Activated T-cell treated with anti-CD3 and anti-CD28 coated beads, Interleukin-2, amount 50 U/mL, for 48 hours (primary cell): ENCODE results near the gene ZNF467.

ENCODE experiments used
- DNase-seq, 2 experiments: peaks; one replicate each; pipeline ENCODE4 v3.0.0-alpha.2; 2020

ZNF467 gene

DNA sequence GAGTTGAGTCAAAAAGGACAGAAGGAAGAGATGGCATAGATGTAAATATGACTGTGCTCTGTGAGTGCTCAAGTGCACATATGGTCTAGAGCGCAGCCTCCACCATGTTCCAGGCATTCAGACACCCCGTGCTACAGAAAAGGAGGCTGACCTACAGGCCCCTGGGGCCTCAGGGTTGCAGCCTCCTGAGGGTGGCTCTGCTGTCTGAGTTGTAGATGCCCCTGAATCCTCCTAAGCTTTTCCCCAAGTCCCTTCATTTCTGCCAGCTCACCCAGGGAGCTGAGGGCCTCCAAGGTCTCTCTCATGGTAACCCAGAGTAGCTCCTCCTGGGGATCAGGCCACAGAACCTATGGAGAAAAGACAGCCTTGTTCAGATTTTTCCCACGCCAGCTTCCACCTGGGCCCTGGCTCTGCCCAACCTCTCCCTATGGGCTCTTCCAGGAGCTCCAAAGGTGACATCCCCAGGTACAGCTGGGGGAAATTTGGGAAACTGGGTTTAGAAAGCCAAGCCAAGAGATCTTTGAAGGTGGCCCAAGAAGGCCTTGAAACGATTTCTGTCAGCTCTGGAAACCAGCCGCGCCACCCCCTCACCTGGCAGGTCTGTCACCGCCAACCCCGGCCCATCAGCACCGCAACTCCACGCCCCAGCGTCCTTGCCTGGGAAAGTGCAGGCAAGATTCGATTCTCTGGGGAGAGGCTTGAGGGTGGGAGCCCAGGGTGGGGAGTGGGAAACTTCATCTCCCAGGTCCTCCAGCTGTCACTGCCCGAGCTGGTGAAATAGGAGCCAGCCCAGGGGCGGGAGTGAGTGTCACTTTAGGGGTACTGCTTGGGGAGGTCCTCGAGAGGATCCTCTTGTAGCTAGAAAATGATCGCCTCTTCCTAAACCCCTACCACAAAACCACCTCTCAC lies 2.4 kb downstream of the ZNF467 start:
- peak in 1 of 2 experiments; percentile 38 for DNase-seq

DNA sequence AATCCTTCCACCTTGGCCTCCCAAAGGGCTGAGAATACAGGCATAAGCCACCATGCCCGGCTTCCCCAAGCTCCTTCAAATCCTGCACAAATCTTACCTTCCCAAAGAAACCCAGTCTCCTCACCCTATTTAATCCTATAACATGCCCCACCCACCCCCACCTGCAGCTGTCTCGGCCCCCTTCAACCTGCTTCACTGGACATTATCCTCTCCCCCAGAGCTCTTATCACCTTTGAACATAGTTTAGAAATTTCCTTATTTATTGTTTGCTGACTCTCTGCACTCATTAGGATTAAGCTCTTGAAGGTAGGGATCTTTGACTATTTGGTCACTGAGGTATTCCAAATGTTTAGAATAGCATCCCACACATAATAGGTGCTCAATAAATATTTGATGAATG lies 3.5 kb downstream of the ZNF467 start:
- DNase-seq: no peak

DNA sequence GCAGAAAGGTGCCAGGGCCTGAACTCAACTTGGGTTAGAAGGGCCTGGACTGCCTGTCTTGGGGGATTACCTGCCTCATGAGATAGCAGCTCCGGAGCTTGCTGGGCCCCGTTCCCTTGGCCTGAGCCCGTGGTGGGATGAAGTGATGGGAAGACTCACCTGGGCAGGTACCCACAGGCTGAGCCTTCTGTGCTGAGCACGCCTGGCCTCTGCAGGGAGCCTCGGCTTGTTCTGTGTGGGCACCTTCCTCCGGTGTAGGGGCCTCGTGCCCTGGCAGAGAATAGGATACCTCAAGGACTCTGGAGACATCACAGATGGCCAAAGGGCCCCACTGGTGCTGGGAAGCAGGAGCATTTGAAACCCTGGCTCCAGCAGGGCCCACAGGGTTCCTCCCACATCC lies 4.5 kb downstream of the ZNF467 start:
- DNase-seq: no peak

DNA sequence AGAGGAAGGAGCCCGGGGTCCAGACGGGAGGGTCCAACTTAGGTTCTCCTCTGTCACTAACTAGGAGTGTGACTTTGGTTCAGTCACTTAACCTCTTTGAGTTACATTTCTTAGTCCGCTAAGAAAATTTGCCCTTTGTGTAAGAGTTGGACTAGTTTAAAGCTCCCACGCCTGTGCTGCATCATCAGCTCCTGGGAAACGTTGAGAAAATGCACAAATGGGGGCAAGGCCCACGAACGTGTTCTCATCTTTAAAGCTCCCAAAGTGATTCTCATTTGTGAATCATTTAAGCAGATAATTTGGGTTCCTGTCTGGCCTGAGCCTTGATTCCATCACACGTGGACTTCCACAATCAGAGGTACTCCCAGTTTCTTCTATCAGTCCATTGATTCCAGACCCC lies 6.3 kb downstream of the ZNF467 start:
- no peak for DNase-seq

DNA sequence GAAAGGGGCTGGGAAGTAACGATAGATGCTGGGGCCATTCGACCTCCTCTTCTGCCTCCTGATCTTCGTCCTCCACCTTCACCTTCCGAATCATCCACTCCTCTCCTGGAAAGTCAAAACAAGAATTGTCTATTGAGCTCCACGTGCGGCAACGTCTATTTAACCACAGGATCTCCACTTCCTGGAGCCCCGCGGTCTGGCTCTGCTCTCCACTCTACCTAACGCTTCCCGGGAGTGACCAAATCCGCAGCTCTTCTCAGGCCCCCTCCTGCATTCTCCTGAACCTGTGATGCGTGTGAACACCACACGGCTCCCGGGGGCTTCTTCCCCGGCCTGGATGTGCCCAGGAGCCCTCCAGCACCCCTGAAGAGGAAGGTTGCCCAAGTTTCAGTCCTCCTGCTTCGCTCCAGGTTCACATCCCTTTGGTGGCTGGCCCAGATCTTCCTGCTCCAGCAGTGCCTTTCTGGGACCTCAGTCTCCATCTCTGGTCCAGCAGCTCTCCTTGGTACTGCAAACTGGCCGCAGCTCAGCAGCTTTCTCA lies 7.2 kb downstream of the ZNF467 start:
- DNase-seq: no peak

DNA sequence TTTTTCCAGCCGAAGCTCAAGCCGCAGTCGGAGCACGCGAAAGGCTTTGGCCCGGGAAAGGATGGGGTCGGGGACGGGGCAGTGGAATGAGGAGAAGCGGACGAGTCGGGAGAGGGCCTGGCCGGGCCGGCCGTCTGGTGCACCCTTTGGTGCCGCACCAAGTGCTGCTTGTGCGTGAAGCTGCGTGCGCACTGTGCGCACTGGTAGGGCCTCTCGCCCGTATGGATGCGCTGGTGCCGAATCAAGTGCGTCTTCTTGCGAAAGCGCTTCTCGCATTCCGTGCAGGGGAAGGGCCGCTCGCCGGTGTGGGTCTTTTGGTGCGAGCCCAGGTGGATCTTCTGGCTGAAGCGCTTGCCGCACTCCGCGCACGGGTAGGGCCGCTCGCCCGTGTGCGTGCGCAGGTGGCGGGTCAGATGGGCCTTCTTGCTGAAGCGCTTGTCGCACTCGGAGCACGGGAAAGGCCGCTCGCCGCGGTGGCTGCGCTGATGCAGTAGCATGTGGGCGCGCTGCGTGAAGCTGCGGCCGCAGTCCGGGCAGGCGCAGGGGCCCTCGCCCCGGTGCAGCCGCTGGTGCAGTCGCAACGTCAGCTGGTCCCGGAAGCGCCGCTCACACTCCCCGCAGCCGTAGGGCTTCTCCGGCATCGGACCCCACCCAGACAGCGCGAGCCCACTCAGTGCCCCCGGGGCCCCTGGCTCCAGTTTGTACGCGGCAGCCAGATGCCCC lies 7.8 kb downstream of the ZNF467 start:
- no peak for DNase-seq

DNA sequence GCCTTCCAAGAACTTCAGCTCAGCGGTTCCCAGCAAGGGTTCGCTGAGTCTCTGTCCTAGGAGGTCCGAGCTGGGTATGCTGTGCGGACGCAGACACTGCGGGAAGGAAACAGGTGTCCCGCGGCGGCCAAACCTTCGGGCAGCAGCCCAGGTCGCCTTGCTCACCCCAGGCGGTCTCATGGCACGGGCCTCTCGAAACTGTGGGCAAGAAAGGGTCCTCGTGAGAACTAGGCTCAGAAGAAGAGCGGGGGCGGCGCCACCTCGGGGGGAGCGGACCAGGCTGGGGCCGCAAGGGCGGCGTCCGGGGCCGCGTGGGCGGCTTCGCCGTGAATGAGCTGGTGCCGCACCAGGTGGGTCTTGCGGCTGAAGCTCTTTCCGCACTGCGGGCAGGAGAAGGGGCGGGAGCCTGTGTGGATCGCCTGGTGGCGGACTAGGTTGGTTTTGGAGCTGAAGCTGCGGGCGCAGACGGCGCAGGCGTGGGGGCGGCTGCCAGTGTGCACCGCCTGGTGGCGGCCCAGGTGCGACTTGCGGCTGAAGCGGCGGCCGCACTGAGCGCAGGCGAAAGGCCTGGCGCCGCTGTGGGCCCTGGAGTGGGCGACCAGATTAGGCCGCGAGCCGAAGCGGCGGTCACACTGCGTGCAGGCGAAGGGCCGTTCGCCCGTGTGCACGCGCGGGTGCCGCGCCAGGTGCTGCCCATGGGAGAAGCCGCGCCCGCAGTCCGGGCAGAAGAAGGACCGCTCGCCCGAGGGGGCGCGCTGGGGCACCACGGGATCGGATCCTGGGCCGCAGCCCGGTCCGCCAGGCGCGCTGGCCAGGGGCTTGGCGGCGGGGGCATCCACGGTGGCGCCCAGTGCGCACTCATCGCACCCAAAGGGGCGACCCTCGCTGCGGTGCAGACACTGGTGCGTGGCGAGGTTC lies 8.6 kb downstream of the ZNF467 start:
- no peak for DNase-seq

DNA sequence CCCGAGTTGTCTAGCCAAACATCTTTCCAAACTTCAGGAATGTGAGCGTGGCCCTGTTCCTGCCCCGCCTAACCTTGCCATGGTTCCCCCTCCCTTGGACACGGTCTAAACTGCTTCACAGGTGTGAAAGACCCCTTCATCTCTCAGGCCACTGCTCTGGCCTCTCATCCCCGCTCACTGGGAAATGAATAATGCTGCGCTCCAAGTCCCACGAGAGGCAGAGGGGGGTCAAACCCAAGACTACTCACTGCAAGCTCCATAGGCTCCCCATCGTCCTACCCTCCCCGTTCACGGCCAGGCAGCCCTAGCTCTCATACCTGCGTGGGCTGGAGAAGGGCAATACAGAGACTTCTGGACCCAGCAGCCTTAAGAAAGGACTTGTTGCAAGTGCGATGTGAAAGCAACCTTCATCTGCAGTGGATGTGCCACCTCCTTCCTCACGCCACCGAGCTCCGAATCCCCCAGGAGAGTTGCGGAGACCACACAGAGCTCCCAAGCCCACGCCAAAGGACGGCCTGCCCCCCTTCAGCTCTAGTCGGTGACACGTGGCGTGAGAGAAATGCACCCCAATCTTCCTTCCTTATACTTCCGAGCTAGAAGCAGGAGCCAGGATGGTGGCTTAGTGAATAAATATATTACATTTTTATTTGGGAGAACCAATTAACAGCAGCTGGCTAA lies 9.7 kb downstream of the ZNF467 start:
- no peak for DNase-seq

DNA sequence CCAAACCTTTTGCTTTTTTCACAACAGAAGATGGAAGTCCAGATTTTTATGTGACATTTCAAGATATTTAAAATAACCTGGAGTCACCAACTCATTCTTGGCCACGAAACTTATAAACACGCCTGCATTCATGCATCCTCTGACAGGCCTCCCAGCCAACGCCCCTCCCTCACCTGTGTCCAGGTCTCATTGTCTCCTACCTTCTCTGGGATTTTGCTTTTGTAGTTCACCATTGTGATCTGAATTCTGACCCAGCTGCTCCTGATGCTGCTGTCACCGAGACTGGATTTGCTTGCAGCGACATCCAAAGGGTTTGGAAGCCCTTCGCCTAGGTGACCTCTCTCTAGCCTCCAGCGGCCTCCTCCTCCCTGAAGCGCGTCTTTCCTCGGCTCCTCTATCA lies 10.8 kb downstream of the ZNF467 start:
- no peak for DNase-seq

DNA sequence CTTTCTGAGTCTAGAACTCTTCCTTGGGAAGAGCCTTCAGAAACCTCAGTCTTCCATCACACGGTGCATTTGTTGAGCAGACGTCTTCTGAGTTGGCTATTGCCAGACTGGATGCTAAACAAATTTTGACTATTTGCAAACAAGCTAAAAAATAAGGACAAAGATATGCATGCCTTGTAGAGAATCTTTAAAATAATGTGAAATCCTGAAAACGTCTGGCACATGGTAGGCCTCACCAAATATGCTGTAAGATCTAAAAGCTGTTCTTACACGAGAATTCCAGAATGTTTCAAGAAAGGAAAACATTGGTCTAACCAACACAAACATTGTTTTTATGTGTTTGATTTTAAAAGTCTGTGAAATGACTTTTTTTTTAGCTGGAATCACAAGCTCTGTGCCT lies 11.3 kb downstream of the ZNF467 start:
- no peak for DNase-seq

DNA sequence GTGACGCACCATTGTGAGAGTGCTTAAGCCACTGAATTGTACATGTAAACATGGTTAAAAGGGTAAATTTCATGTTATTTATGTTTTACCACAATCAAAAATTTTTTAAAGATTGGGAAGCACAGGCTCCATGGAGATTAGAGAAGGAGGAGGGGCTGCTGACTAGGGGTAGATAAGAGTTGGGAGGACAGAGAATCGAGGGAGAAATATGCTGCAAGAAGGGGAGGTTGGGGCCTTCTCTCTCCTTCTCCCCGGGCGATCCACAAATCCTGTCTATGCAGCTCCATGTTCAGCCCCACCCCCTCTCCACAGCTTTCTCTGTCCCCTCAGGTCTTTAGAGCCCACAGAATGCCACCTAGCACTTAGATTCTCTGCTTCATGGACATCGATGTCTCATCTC lies 12.1 kb downstream of the ZNF467 start:
- DNase-seq: no peak

DNA sequence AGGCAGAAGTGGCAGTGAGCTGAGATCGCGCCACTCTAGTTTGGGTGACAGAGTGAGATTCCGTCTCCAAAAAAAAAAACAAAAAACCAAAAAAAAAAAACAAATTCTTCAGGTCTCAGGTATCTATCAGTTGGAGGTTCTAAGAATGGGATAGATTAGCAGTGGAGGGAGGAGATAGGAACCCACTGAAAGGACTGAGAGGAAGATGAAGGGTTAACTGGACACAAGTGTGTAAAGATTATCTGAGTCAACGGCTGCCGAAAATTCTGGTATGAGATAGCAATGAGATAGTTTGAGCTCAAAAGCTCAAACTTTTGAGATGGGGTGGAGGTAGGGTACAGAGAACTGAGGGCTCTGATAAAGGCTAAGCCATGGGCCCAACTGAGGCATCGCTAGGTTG lies 12.8 kb downstream of the ZNF467 start:
- DNase-seq: no peak

DNA sequence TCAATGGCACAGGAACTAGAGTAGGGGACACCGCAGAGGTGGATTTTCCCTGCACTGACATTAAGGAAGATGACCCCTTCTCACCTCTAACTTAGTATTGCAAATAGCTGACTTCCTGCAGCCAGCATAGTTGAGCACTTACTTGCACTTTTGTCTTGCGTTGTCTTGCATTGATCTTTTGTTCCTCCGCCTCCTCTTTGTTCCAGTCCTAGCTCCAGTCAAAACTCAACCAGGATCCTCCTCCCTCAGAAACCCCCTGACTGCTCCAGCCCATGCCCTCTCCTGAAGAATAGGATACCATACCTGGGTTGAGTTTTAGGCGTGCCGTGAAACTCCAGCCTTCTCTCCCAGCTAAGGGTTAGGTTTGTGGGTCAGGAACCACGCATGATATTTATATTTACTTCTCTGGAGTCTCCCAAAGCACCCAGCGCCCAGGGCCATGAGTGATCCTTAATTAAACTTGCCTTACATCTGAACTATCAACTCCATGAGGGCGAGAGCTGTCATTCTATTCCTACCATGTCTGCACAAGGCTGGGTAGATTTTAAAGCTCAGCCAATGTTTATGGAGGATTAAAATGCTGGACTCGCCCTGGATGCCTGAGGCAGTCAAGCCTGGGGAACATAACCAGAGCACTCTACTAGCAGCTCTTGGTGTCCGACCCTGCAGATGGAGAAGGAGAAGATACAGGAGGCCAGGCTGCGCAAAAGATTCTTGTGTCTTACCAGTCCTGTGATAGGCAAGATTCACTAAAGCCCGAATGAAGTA lies 14.1 kb downstream of the ZNF467 start:
- DNase-seq: no peak

DNA sequence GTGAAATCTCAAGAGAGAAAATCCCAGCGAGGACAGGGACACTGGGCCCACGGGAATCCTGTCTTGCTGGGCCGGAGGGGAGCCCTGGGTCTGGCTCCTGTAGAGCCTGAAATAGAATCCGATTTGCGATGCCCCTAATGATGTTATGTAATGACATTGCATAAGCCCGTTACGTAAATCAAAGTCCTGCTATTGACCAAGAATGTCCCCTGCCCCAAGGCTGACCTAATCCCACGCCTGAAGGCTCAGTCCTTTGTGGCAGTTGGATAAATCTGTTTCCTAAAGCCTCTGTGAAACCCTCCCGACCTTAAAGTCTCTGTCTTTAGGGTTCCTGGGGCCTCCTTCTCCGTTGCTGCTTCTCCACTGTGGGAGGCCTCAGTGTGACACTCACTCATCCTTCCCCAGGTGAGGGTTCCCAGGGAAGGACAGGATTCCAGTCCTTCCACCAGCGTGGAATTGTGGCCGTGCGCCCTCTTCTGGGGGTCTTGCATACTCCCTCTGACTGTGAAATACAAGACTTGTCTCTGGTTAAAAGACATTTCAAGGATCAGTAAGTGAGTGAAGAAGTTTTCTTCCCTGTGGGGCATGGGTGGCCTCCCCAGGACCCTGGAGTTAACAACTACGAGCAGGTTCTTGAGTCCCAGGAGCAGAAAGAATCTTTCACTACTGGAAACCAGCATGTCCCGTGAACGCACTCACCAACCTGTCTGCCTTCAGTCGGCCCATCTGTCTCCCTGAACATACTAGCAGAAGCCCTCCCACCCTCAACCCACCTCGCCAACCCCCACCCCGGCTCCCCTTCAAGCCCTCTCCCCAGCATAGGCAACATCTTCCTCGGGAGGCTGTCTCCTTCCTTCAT lies 19.8 kb downstream of the ZNF467 start:
- DNase-seq: no peak

DNA sequence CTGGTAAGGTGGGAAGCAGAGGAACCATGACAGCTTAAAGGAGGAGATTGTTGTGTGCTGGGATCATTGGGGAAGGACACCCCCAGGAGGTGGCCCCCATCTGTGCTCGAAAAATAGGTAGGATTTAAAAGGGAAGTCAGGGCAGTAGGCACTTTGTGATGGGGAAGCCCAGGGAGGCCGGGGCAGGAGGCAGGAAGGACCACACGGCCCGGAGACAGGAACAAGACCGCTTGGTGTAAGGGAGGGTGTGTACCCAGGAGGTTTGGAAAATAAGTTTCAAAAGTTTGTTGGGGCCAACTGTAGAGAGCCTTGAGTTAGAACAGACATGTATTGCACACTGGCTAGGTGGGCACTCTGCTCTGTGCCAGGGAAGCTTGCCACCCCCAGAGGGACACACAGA lies 20.7 kb downstream of the ZNF467 start:
- DNase-seq: no peak

DNA sequence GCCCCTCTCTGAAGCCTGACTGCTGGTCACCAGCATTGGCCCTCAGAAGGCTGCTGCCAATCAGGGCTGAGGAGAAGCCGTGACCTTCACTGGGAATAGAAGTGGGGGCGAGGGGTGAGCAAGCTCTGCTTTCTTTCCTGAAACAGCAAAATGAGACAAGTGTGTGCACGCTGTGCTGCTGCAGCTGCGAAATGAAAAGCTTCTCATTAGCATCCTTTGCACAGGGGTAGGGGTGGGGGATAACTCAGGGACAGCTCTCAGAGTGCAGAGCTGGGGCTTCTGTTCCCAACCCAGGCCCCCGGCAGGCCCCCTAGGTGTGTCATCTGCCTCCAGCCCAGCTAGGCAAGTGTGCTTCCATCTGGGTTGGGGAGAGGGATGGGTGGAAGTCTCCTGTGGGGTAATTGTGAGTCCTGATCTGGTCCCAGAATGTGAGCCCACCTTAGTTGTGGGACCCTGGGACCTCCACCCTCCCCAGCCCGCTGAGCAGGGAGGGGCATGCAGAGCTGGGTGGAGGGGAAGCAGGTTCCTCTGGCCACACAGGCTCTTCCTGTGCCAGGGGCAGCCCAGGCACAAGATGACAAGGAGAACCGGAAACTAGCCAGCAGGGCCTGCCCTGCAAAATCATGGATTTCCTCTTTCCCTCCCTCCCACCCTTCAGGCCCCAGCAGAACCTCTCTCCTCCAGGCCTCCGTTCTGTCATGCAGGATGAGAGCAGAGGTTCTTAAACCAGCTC lies 22.2 kb downstream of the ZNF467 start:
- DNase-seq: no peak

DNA sequence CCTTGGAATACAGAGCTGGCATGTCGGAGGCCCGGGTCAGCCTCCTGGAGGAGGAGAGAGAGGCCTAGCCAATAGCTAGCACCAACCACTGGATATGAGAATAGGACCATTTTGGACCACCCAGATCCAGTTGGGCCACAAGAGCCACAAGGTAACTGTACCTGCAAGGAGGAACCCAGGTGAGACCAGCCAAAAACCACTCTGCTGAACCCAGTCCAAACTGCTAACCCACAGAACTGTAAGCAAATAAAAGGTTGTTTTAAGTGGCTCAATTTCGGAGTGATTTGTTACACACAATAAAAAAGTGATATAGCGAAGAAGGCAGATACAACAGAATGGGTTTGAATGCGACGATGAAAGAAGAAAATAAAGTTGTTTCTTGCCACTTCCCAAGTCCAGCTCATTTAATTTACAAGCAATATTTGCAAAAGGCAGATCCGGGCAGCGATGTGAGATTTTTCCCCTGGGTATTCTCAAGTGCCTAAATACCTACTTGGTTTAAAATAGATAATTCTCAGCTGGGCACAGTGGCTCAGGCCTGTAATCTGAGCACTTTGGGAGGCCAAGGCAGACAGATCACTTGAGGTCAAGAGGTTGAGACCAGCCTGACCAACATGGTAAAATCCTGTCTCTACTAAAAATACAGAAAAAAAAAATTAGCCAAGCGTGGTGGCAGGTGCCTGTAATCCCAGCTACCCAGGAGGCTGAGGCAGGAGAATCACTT lies 23.1 kb downstream of the ZNF467 start:
- DNase-seq: no peak

DNA sequence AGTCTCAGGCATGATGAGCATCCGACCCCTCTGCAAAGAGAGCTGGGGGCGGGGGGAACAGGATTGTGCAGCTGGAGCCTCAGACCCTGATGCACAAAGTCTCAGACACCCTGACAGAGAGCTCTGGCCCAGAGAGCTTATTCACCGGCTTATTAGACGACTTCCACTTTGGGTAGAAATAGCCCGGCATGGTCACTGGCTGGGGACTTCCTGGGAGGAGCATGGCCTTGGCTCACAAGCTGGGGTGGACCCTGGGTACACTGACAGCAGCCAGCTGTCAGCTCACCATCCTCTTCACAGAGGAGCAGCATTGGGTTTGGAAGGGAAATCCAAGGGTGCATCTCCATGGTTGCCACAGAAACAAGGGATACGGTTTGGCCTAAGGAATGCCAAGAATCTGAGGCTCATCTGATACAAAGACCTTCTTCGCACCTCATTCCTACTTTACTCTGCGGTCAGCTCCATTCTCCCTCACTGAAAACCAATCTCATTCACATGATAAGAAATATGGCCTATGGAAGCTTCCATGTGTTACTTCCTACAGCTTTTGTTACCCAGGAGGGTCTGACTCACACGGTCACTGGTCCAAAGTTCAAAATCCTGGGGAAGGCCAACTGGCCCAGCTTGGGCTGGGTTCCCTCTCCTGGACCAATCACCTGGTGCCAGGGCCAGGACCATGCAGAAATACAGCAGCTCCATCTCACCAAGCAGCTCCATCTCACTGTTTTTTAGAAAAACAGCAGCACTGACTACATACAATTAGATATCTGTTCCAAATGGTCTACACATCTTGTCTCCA lies 25.1 kb downstream of the ZNF467 start:
- DNase-seq: no peak
